ENCODE measurements around the gene CACNA2D4.

GRCh38 chr12:1910468-1910867, 8.0 kb downstream of the CACNA2D4 start:
- TF ChIP-seq CTCF (IDR thresholded peaks at IDR 0.05; ENCODE audit: low read length) (no peak), EZH2phosphoT487 (IDR thresholded peaks at IDR 0.05; ENCODE audit: low read length) (no peak)
